Kidney (tissue), 14 donors: ENCODE measurements around the gene TTLL9. TPM values are rescaled to one million over a fixed set of nuclear protein-coding genes. Genes with fewer than 3 reads are reported as not detected.
"Not testable (repeated sequence)": the region's sequence is repeated elsewhere in the genome, so short reads cannot be mapped to it uniquely, and the experiment has no call there.

Experiments used
- DNase-seq, 5 donors: peaks; one replicate each; pipeline ENCODE4 v3.0.0-alpha.2; 2013 to 2020
- FAIRE-seq: peaks from 2 replicates; lab custom pipeline; 2012; peaks lifted over from hg19 to GRCh38; lab: Jason Lieb, UNC
- H3K27ac ChIP-seq, 2 donors: one replicate each; pipeline ENCODE4 v1.7.0; 2013; ENCODE audit warnings: low read depth in 2 of 2, low read length in 2 of 2, inconsistent platforms in 1 of 2
- H3K27me3 ChIP-seq: one replicate; pipeline ENCODE4 v1.7.1; 2013; ENCODE audit warnings: low read length, inconsistent platforms; ENCODE audit not compliant: control insufficient read depth, insufficient read depth
- H3K36me3 ChIP-seq, 3 donors: one replicate each; pipeline versions ENCODE4 v1.7.0 to v1.7.1; 2013; ENCODE audit warnings: low read length in 3 of 3, control low read depth in 1 of 3, inconsistent platforms in 1 of 3; ENCODE audit not compliant: insufficient read depth in 3 of 3, control insufficient read depth in 2 of 3
- H3K4me1 ChIP-seq, 3 donors: one replicate each; pipeline versions ENCODE4 v1.7.0 to v1.7.1; 2013; ENCODE audit warnings: low read length in 3 of 3, inconsistent platforms in 1 of 3, low read depth in 1 of 3; ENCODE audit not compliant: control insufficient read depth in 2 of 3, insufficient read depth in 2 of 3
- H3K4me3 ChIP-seq, 3 donors: one replicate each; pipeline versions ENCODE4 v1.7.0 to v1.8.1; 2013; ENCODE audit warnings: low read length in 3 of 3, control low read depth in 1 of 3, inconsistent platforms in 1 of 3
- H3K9ac ChIP-seq, 3 donors: one replicate each; pipeline versions ENCODE4 v1.7.0 to v1.7.1; 2013; ENCODE audit warnings: low read length in 3 of 3, control low read depth in 1 of 3, inconsistent platforms in 1 of 3
- H3K9me3 ChIP-seq, 3 donors: one replicate each; pipeline versions ENCODE4 v1.7.0 to v1.7.1; 2013; ENCODE audit warnings: low read length in 3 of 3, control low read depth in 1 of 3, inconsistent platforms in 1 of 3; ENCODE audit not compliant: control insufficient read depth in 2 of 3, insufficient read depth in 1 of 3
- CTCF ChIP-seq: IDR thresholded peaks from 3 replicates; pipeline ENCODE4 v1.5.1; 2012; ENCODE audit warnings: mild to moderate bottlenecking, moderate library complexity, borderline replicate concordance; ENCODE audit not compliant: insufficient read depth; ENCODE audit errors: extremely low read depth
- intact Hi-C: fragments of 100-400 bp; cut with DNase I; formaldehyde crosslinking; loops from one replicate; pipeline ENCODE4 v1.11.1; 2022
- polyA plus RNA-seq: library from polyadenylated mRNA; stranded (reverse); fragments of 350-450 nt; fragmentation: Illumina TruSeq; extraction: RNeasy Lipid Tissue Mini Kit (QIAGEN cat#74804); gene quantifications from one replicate; pipeline ENCODE4 v1.2.3, GENCODE V29; 2014; ENCODE audit warnings: low read depth, low replicate concordance; ENCODE audit not compliant: insufficient read depth
- total RNA-seq: library from RNA; stranded (reverse); fragmentation: NEBNext Ultra II Directional; extraction: Animal tissue kit (Norgen Biotek cat#: 25700); gene quantifications from one replicate; pipeline ENCODE4 v1.2.1, GENCODE V29; 2021
- donor health status: control.
- donor health status: control.
- donor health status: control.
- donor health status: control.
- donor health status: control.
- donor health status: DM: yes; HTN: yes; CAD: no.
- donor health status: Normal renal cell carcinoma (clear cell type).

TTLL9 gene
- total and polyA plus RNA-seq, 2 donors from 2014 or later = 0.82 to 1.9 TPM

- TF ChIP-seq CTCF = no peak
- Histone ChIP-seq H3K27ac (no peak overlapping the region), H3K36me3 (no peaks in the 10 kb centered on the region), H3K27me3 (no peaks in the 10 kb centered on the region), H3K4me1 (no peaks in the 10 kb centered on the region), H3K9ac (no peak overlapping the region), H3K9me3 (no peaks in the 10 kb centered on the region), H3K4me3 (no peak overlapping the region)
- intact Hi-C loops = no loop called here
- FAIRE-seq (no peak), DNase-seq (no peak)
Measured at GRCh38 chr20:31925631-31926030, 55.2 kb downstream of the TTLL9 start.

GRCh38 chr20:31926493-31926892 is 56.1 kb downstream of the TTLL9 start:
- TF ChIP-seq CTCF = no peak
- no peak for DNase-seq
- Histone ChIP-seq H3K27ac (no peak overlapping the region), H3K27me3 (no peaks in the 10 kb centered on the region), H3K9ac (no peak overlapping the region), H3K36me3 (no peaks in the 10 kb centered on the region), H3K9me3 (no peaks in the 10 kb centered on the region), H3K4me1 (no peaks in the 10 kb centered on the region), H3K4me3 (no peak overlapping the region)
- FAIRE-seq = no peak
- intact Hi-C loops = no loop called here

GRCh38 chr20:31927627-31928159 is 57.3 kb downstream of the TTLL9 start:
- no peak for DNase-seq
- no peak for FAIRE-seq
- H3K27ac ChIP-seq = no peak overlapping the region
- intact Hi-C loops = no loop called here
- no peaks in the 10 kb centered on the region for H3K4me1 ChIP-seq
- H3K9ac ChIP-seq = no peak overlapping the region
- TF ChIP-seq CTCF = no peak
- no peaks in the 10 kb centered on the region for H3K36me3 ChIP-seq
- no peaks in the 10 kb centered on the region for H3K27me3 ChIP-seq
- no peak overlapping the region for H3K4me3 ChIP-seq
- H3K9me3 ChIP-seq = no peaks in the 10 kb centered on the region

- H3K4me3 ChIP-seq, H3K9ac ChIP-seq, H3K27ac ChIP-seq, FAIRE-seq, intact Hi-C loops, H3K36me3 ChIP-seq, H3K4me1 ChIP-seq, H3K27me3 ChIP-seq, DNase-seq, H3K9me3 ChIP-seq: not testable (repeated sequence)
Measured at GRCh38 chr20:31929631-31930030, 59.2 kb downstream of the TTLL9 start.
